Fibroblast of mammary gland (primary cell): ENCODE data around the gene MTHFS.

Experiments
- DNase-seq: peaks from one replicate; pipeline ENCODE4 v3.0.0-alpha.2; 2010; ENCODE audit warnings: low read depth
- H3K4me3 ChIP-seq: 2 replicates; pipeline ENCODE4 v1.5.1; 2011; ENCODE audit warnings: low read depth, mild to moderate bottlenecking, low read length, moderate library complexity; ENCODE audit not compliant: control insufficient read depth
- CTCF ChIP-seq: conservative IDR thresholded peaks from 2 replicates; pipeline ENCODE4 v1.5.1; 2011; ENCODE audit warnings: low read depth, low read length, inconsistent platforms; ENCODE audit not compliant: control insufficient read depth, insufficient read depth

MTHFS gene

GRCh38 chr15:79874242-79874641, 22.6 kb downstream of the MTHFS start:
- H3K4me3 ChIP-seq, result no peak overlapping the region
- no peak for TF ChIP-seq CTCF
- no peak for DNase-seq

GRCh38 chr15:79872358-79873017, 24.3 kb downstream of the MTHFS start:
- peak; percentile 33 for DNase-seq
- no peak for TF ChIP-seq CTCF
- no peak overlapping the region for H3K4me3 ChIP-seq

- TF ChIP-seq CTCF, result no peak
- DNase-seq, result no peak
- H3K4me3 ChIP-seq, result no peak overlapping the region
Measured at GRCh38 chr15:79868554-79868953, 28.3 kb downstream of the MTHFS start.

- TF ChIP-seq CTCF, result no peak
- no peak overlapping the region for H3K4me3 ChIP-seq
- DNase-seq, result peak; percentile 70
Measured at GRCh38 chr15:79863886-79864285, 32.9 kb downstream of the MTHFS start.

GRCh38 chr15:79862191-79862590, 34.6 kb downstream of the MTHFS start:
- TF ChIP-seq CTCF, result no peak
- no peak overlapping the region for H3K4me3 ChIP-seq
- DNase-seq, result no peak

- no peak for TF ChIP-seq CTCF
- no peak for DNase-seq
Measured at GRCh38 chr15:79860661-79861060, 36.2 kb downstream of the MTHFS start.

GRCh38 chr15:79858469-79858868, 38.3 kb downstream of the MTHFS start:
- TF ChIP-seq CTCF, result peak; percentile 17
- no peak overlapping the region for H3K4me3 ChIP-seq
- peak; percentile 21 for DNase-seq

More at GRCh38 chr15:79860661-79861060, 36.2 kb downstream of the MTHFS start:
- H3K4me3 ChIP-seq, result no peak overlapping the region
